ENCODE results near the gene DNASE1L2.

The DNASE1L2 gene

DNA sequence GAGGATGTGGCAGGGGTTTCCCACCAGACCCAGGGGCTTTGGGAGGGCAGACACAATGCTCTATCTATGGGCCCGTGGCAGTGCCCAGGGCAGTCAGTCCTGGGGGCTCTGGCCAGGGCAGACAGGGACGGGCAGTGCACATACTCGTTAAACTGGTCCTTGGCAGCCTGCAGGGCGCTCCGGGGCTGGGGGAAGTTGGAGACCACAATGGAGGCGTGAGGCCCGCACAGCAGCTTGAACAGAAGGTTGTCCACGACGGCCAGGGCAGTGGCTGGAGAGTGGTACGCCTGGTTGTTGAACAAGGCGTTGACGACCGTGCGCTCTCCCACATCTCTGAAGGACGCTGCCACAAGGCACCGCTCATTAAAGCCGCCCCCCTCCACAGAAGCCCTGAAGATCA lies 50.3 kb downstream of the DNASE1L2 start:
- DNase-seq (ENCODE audit: low read depth in 2 of 2), result no peak

DNA sequence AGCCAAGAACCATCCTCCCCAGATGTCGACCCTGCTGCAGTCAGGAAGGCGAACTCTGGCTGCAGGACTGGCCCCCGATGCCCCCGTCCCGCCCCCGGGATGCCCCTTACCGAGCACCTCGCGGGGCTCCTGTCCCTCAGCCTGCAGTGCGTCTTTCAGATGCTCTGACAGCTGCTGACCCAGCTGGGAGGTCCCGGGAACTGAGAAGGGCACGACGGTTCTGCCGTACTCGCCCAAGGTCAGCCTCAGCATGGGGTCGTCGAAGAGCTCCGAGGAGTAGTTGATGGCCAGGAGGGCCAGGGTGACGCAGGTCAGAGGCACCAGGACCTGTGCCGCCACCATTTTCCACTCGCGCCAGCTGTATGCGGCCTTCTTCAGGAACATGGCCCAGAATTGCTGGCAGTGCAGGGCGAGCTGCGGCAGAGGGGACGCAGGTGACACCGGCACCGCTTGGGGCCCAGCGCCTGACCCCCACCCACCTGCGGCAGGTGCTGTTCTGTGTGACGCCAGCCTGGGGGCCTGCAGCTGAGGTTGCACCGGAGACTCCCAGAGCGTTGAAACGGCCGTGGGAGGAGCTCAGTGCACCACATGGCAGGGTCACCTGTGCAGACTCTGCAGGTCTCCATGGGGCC lies 51.8 kb downstream of the DNASE1L2 start:
- no peak for DNase-seq (ENCODE audit: low read depth in 2 of 2)

Data from activated CD4-positive, alpha-beta T cell treated with anti-CD3 and anti-CD28 coated beads for 24 hours (primary cell).